ENCODE data around the gene ANKRD29. TPM values are rescaled to one million over a fixed set of nuclear protein-coding genes. Genes with fewer than 3 reads are reported as not detected.

ANKRD29 gene
- total and polyA plus RNA-seq, 4 experiments from 2014 or later: 0.91 to 1.3 TPM; not detected in 2

DNA sequence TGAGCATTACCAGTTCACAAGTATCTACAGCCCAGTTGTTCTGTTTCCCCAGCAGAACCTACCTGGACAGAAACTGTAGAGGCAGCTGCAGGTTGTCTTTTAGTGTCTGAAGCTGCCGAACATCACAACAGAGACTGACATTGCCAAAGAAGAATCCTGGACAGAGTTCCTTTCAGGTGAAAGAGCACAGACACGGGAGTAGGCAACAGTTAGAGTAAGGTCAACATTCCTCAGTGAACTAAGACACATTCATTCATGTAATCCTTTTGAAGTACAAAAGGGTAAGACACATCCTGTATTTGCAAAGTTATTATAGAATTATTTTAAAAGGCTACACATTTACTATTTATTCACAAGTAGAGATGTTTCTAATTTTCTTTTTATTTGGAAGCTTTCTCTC is 90.7 kb downstream of the ANKRD29 start:
- H3K4me3 ChIP-seq (ENCODE audit: low read length in 2 of 2): no peak overlapping the region

DNA sequence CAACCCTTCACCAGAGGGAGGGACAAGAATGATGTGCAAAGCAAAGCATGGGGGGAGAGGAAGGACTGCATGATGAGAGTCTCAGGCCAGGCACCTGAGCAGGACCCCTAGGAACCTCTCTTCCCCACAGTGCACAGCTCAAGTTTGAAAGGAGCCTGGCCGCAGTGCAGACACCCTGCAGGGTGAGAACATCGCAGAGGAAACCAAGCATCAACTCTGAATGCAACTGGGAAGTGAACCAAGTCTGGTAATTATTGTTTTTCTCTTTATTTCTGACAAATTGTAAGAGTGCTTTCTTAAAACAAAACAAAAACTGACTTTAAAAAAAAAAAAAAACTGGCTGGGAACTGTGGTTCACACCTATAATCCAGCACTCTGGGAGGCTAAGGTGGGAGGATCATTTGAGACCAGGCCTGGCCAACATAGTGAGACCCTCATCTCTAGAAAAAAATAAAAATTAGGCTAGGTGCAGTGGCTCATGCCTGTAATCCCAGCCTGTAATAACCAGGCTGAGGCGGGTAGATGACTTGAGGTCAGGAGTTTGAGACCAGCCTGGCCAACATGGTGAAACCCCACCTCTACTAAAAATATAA is 91.7 kb downstream of the ANKRD29 start:
- Mint-ChIP-seq H3K4me3 (no peak overlapping the region), H3K4me1 (peaks cover 30 to 55% (median 42%) of the 10 kb centered on the region in 4 donors), H3K27me3 (no peaks in the 10 kb centered on the region), H3K27ac (peak overlapping the region in 6 of 7 donors; percentile 22 to 63 (median 50)), H3K36me3 (peaks cover 39 to 53% of the 10 kb centered on the region in 2 donors), H3K9me3 (no peaks in the 10 kb centered on the region)
- H3K27me3 ChIP-seq (ENCODE audit: insufficient read depth, low read length): no peaks in the 10 kb centered on the region
- no peak for DNase-seq
- H3K4me3 ChIP-seq (ENCODE audit: low read length in 2 of 2): no peak overlapping the region
- H3K9me3 ChIP-seq (ENCODE audit: control insufficient read depth in 1 of 2, low read length in 2 of 2): no peaks in the 10 kb centered on the region
- intact Hi-C loops (cut with micrococcal nuclease): no loop called here
- peaks cover 32% of the 10 kb centered on the region for H3K36me3 ChIP-seq (ENCODE audit: insufficient read depth, low read length)
- ChIA-PET CTCF (ENCODE audit: partially characterized antibody) (interaction anchor here (1.4 to 4.3 kb wide), 6 partner anchors 10 to 72 kb away, joined by 4 to 24 read pairs (median 6); partner anchors contain the start of gene NPC1), POLR2A (ENCODE audit: partially characterized antibody) (interaction anchor here (3.7 kb wide), 1 partner anchor 11 kb away, joined by 23 read pairs; no protein-coding TSS in a partner anchor)
- H3K4me1 ChIP-seq (ENCODE audit: insufficient read depth, low read length): peaks cover 50% of the 10 kb centered on the region
- H3K27ac ChIP-seq (ENCODE audit: low read depth, low read length): no peak overlapping the region

More for the DNA sequence above, 90.7 kb downstream of the ANKRD29 start:
- CTCF ChIA-PET (ENCODE audit: partially characterized antibody): interaction anchor here (1.3 to 4.3 kb wide), 5 partner anchors 9 to 57 kb away, joined by 3 to 24 read pairs (median 4); partner anchors contain the start of gene NPC1
- H3K27me3 ChIP-seq (ENCODE audit: insufficient read depth, low read length): no peaks in the 10 kb centered on the region
- peaks cover 26% of the 10 kb centered on the region for H3K36me3 ChIP-seq (ENCODE audit: insufficient read depth, low read length)
- intact Hi-C loops (cut with micrococcal nuclease): no loop called here
- H3K4me1 Mint-ChIP-seq: peaks cover 30 to 58% (median 44%) of the 10 kb centered on the region in 4 donors
- H3K9me3 Mint-ChIP-seq: no peaks in the 10 kb centered on the region
- H3K4me1 ChIP-seq (ENCODE audit: insufficient read depth, low read length): peaks cover 50% of the 10 kb centered on the region
- DNase-seq: no peak
- H3K9me3 ChIP-seq (ENCODE audit: control insufficient read depth in 1 of 2, low read length in 2 of 2): no peaks in the 10 kb centered on the region
- POLR2A ChIA-PET (ENCODE audit: partially characterized antibody): interaction anchor here (1.3 to 3.7 kb wide), 3 partner anchors 9 to 14 kb away, joined by 6 to 23 read pairs (median 6); partner anchors contain the start of gene NPC1
- peaks cover 38 to 53% of the 10 kb centered on the region in 2 donors for H3K36me3 Mint-ChIP-seq
- no peaks in the 10 kb centered on the region for H3K27me3 Mint-ChIP-seq
- peak overlapping the region; percentile 10 to 89 (median 63) for H3K27ac Mint-ChIP-seq
- peak overlapping the region in 4 of 8 donors; percentile 13 to 48 (median 30) for H3K4me3 Mint-ChIP-seq
- no peak overlapping the region for H3K27ac ChIP-seq (ENCODE audit: low read depth, low read length)

DNA sequence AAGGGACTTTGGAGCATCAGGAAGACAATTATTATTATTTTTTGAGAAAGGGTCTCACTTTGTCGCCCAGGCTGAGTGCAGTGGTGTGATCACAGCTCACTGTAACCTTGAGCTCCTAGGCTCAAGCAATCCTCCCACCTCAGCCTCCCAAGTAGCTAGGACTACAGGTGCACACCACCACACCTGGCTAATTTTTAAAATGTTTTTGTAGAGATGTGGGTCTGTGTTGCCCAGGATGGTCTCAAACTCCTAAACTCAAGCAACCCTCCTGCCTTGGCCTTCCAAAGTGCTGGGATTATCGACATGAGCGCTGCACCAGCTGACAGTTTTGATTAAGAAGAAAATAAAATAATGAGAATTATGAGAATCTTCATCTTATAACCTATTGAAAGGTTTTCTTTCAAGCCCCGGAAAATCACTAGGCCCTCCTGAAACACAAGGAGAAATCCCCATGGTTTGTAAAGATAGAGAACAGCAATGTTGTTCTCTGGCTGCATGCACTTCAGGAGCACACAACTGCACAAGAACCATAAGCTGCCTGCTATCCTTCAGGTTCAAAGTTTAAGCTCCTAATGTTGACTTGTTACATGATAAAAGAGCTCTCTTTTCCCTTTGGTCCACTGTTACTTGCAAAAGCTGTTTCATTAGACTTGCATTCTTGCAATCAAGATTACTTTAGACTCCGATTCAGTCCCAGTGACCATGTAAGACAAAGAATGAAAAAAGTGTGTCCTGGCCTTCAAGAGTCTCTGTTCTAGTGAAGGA is 93.2 kb downstream of the ANKRD29 start:
- H3K9me3 ChIP-seq (ENCODE audit: control insufficient read depth in 1 of 2, low read length in 2 of 2): no peaks in the 10 kb centered on the region
- H3K36me3 ChIP-seq (ENCODE audit: insufficient read depth, low read length): peaks cover 32% of the 10 kb centered on the region
- H3K4me1 Mint-ChIP-seq: peaks cover 21 to 48% (median 32%) of the 10 kb centered on the region in 4 donors
- ChIA-PET POLR2A (ENCODE audit: partially characterized antibody) (interaction anchor here (0.7 to 1.4 kb wide), 2 partner anchors 16 to 29 kb away, joined by 3 to 5 read pairs; no protein-coding TSS in a partner anchor), CTCF (ENCODE audit: partially characterized antibody) (interaction anchor here (1.1 to 4.3 kb wide), 5 partner anchors 12 to 73 kb away, joined by 3 to 24 read pairs (median 6); no protein-coding TSS in a partner anchor)
- H3K36me3 Mint-ChIP-seq: peaks cover 45 to 55% of the 10 kb centered on the region in 2 donors
- no peaks in the 10 kb centered on the region for H3K27me3 Mint-ChIP-seq
- no peaks in the 10 kb centered on the region for H3K27me3 ChIP-seq (ENCODE audit: insufficient read depth, low read length)
- no peaks in the 10 kb centered on the region for H3K9me3 Mint-ChIP-seq
- H3K4me1 ChIP-seq (ENCODE audit: insufficient read depth, low read length): peaks cover 38% of the 10 kb centered on the region
- H3K4me3 Mint-ChIP-seq: no peak overlapping the region
- no peak for DNase-seq
- no peak overlapping the region for H3K27ac ChIP-seq (ENCODE audit: low read depth, low read length)
- H3K4me3 ChIP-seq (ENCODE audit: low read length in 2 of 2): no peak overlapping the region
- H3K27ac Mint-ChIP-seq: no peak overlapping the region
- intact Hi-C loops (cut with micrococcal nuclease): no loop called here

DNA sequence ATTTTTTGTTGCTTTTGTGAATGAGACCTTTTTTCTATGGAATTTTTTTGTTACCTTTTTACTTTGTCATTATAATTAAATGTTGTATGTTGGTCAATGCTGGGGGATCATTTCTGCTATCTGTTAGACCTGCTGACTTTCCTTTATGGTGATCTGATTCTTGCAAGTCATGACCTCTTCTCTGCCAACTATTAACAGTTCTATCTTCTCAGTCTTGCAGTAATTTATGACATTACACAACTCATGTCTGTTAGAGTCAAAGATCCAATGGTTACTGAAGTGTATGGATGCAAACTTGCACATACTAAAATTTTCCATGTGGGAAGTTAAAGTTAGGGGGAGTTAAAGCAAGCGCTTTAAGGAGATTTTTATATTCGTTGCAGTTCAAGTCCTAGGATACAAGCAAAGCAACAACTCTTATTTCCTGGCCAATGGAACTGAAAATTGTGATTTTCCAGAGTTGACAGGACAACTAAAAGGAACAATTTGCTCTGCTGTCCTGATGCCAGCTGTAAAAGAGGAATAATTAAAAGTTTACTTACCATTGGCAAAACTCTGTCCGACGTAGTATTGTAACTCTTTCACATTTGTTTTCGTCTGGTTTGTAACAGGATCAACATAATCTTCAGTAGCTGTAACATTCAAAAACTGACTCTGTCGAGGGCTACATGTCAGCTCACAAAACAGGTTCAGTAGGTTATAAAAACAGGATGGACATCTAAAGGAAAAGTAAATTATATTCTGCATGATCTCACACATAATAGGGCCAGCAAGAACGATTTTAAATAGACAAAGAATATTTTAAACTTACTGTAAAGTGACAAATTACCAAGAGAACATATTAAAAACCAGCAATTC is 94.2 kb downstream of the ANKRD29 start:
- Mint-ChIP-seq H3K36me3 (peaks cover 48 to 58% of the 10 kb centered on the region in 2 donors), H3K27me3 (no peaks in the 10 kb centered on the region), H3K4me3 (no peak overlapping the region), H3K9me3 (no peaks in the 10 kb centered on the region), H3K27ac (peak overlapping the region in 1 of 7 donors; percentile 44), H3K4me1 (peaks cover 15 to 45% (median 27%) of the 10 kb centered on the region in 4 donors)
- CTCF ChIA-PET (ENCODE audit: partially characterized antibody): interaction anchor here (1.1 to 4.3 kb wide), 2 partner anchors 52 to 72 kb away, joined by 3 to 24 read pairs; no protein-coding TSS in a partner anchor
- intact Hi-C loops (cut with micrococcal nuclease): no loop called here
- DNase-seq: no peak
- peaks cover 32% of the 10 kb centered on the region for H3K36me3 ChIP-seq (ENCODE audit: insufficient read depth, low read length)
- POLR2A ChIA-PET (ENCODE audit: partially characterized antibody): interaction anchor here (1.4 kb wide), 1 partner anchor 17 kb away, joined by 5 read pairs; no protein-coding TSS in a partner anchor
- no peak overlapping the region for H3K4me3 ChIP-seq (ENCODE audit: low read length in 2 of 2)
- no peaks in the 10 kb centered on the region for H3K27me3 ChIP-seq (ENCODE audit: insufficient read depth, low read length)
- no peaks in the 10 kb centered on the region for H3K9me3 ChIP-seq (ENCODE audit: control insufficient read depth in 1 of 2, low read length in 2 of 2)
- H3K4me1 ChIP-seq (ENCODE audit: insufficient read depth, low read length): peaks cover 34% of the 10 kb centered on the region
- no peak overlapping the region for H3K27ac ChIP-seq (ENCODE audit: low read depth, low read length)

DNA sequence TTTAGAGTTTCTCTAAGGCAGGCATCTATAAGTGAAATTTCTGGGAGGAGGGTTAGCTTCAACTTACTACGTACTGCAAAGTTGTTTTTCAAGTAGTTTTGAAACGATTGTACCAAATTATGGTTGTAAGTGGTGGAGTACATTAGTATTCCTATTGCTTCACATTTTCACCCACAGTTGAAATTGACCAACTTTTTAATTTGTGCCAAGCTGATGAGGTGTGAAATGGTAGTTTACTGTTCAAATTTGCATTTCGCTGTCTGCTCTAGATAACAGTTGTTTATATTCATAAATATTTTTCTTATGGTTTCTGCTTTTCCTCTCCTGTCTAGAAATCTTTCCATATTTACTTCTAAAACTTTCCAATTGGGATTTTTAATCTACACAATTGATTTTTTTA is 95.0 kb downstream of the ANKRD29 start:
- peaks cover 11 to 42% (median 24%) of the 10 kb centered on the region in 4 donors for H3K4me1 Mint-ChIP-seq
- no peaks in the 10 kb centered on the region for H3K9me3 Mint-ChIP-seq
- H3K27ac Mint-ChIP-seq: peak overlapping the region in 1 of 7 donors; percentile 17
- no peak for DNase-seq
- intact Hi-C loops (cut with micrococcal nuclease): no loop called here
- peaks cover 32% of the 10 kb centered on the region for H3K36me3 ChIP-seq (ENCODE audit: insufficient read depth, low read length)
- POLR2A ChIA-PET (ENCODE audit: partially characterized antibody): no interaction called here
- no peaks in the 10 kb centered on the region for H3K27me3 ChIP-seq (ENCODE audit: insufficient read depth, low read length)
- H3K4me3 ChIP-seq (ENCODE audit: low read length in 2 of 2): no peak overlapping the region
- H3K9me3 ChIP-seq (ENCODE audit: control insufficient read depth in 1 of 2, low read length in 2 of 2): no peaks in the 10 kb centered on the region
- CTCF ChIA-PET (ENCODE audit: partially characterized antibody): no interaction called here
- peaks cover 30% of the 10 kb centered on the region for H3K4me1 ChIP-seq (ENCODE audit: insufficient read depth, low read length)
- H3K27me3 Mint-ChIP-seq: no peaks in the 10 kb centered on the region
- H3K4me3 Mint-ChIP-seq: no peak overlapping the region
- peaks cover 53 to 63% of the 10 kb centered on the region in 2 donors for H3K36me3 Mint-ChIP-seq
- H3K27ac ChIP-seq (ENCODE audit: low read depth, low read length): no peak overlapping the region

DNA sequence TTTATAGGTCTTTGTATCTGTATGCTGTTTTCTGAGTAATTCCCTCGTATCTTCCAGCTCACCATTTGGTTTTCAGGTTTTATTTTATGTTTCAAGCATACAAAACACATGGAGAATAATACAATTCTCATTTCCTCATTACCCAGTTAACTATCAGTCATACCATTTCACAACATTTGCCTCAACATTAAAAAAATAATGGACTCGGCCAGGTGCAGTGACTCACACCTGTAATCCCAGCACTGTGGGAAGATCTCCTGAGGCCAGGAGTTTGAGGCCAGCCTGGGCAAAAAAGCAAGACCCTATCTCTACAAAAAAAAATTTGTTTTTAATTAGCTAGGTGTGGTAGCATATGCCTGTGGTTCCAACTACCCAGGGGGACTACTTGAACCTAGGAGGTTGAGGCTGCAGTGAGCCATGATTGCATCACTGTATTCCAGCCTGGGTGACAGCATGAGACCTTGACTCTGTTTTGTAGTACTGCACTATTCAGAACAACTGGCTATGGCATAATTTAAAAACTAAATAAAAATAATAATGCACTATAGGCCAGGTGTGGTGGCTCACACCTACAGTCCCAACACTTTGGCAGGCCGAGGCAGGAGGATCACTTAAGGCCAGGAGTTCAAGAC is 96.7 kb downstream of the ANKRD29 start:
- no peaks in the 10 kb centered on the region for H3K27me3 ChIP-seq (ENCODE audit: insufficient read depth, low read length)
- intact Hi-C loops (cut with micrococcal nuclease): no loop called here
- Mint-ChIP-seq H3K27me3 (no peaks in the 10 kb centered on the region), H3K36me3 (peaks cover 57 to 68% of the 10 kb centered on the region in 2 donors), H3K4me3 (no peak overlapping the region), H3K27ac (peak overlapping the region in 3 of 7 donors; percentile 23 to 75 (median 47)), H3K4me1 (peaks cover 6 to 32% (median 19%) of the 10 kb centered on the region in 4 donors), H3K9me3 (no peaks in the 10 kb centered on the region)
- no peak overlapping the region for H3K27ac ChIP-seq (ENCODE audit: low read depth, low read length)
- no peak for DNase-seq
- POLR2A ChIA-PET (ENCODE audit: partially characterized antibody): interaction anchor here (1.7 kb wide), 1 partner anchor 20 kb away, joined by 4 read pairs; the partner anchor contains the start of gene NPC1
- H3K36me3 ChIP-seq (ENCODE audit: insufficient read depth, low read length): peaks cover 38% of the 10 kb centered on the region
- H3K4me3 ChIP-seq (ENCODE audit: low read length in 2 of 2): no peak overlapping the region
- CTCF ChIA-PET (ENCODE audit: partially characterized antibody): interaction anchor here (1.0 to 1.7 kb wide), 3 partner anchors 16 to 67 kb away, joined by 3 to 4 read pairs (median 3); no protein-coding TSS in a partner anchor
- H3K9me3 ChIP-seq (ENCODE audit: control insufficient read depth in 1 of 2, low read length in 2 of 2): no peaks in the 10 kb centered on the region
- H3K4me1 ChIP-seq (ENCODE audit: insufficient read depth, low read length): peaks cover 19% of the 10 kb centered on the region

All from CD4-positive, alpha-beta memory T cell (primary cell).